ENCODE data around the gene GSG1L2. TPM values are rescaled to one million over a fixed set of nuclear protein-coding genes. Genes with fewer than 3 reads are reported as not detected.

The GSG1L2 gene
- total and polyA plus RNA-seq, 2 of the 4 experiments (the other 2 are of a cell fraction): not detected

DNA sequence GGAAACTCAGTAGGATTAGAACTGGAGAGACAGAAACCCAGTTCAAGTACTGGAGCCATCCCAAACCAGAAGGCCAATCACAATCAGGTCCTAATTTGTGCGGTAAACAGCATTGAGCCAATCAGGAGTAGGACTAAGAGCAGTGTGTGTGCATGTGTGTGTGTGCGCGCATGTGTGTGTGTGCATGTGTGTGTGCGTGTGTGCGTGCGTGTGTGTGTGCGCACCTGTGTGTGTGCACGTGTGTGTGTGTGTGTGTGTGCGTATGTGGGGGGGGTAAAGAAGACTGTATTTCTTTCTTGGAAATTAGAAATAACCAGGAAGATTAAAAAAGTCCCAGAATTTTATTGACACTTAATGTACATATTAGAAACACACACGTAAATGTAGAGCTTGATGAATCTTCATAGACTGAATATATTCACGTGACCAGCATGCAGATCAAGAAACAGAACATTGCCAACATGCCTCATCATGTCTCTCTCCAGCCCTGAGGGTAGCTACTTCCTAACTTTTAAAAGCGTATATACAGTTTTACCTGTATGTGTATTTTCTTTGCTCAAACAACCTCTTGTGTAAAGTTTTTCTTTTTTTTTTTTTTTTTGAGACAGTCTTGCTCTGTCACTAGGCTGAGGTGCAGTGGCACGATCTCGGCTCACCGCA lies 29.6 kb downstream of the GSG1L2 start:
- CTCF ChIA-PET: no interaction called here
- POLR2A ChIA-PET (ENCODE audit: unreplicated experiment): no interaction called here
- 100% methylated on average over 1 of the region's 15 CpGs; no CpG with 5 or more reads in 1 of the 2 experiments for WGBS, 2 experiments (ENCODE audit: extremely low coverage in 2 of 2, insufficient read length in 1 of 2)
- no peak overlapping the region for H3K9ac ChIP-seq (ENCODE audit: low read depth, low read length)
- ATAC-seq (ENCODE audit: low read depth) (no peak), DNase-seq (no peak)
- H4K20me1 ChIP-seq (ENCODE audit: insufficient read depth, low read length): no peaks in the 10 kb centered on the region
- no TSS peak for BruUV-seq (replicated peaks)
- H3K23ac ChIP-seq (ENCODE audit: low read depth, low read length): no peak overlapping the region
- H2BK15ac ChIP-seq (ENCODE audit: low read depth, low read length): no peak overlapping the region
- 0 out of 2 replicates have a peak, but pooled peaks cover under 1% of the 10 kb centered on the region for H3K9me3 ChIP-seq (ENCODE audit: control insufficient read depth, insufficient read depth, low read length)
- H2BK120ac ChIP-seq (ENCODE audit: low read depth, low read length): no peak overlapping the region
- H3K4me2 ChIP-seq (ENCODE audit: low read depth, low read length): no peak overlapping the region
- no peaks in the 10 kb centered on the region for H3K27me3 ChIP-seq (ENCODE audit: control insufficient read depth, insufficient read depth, low read length)
- H4K5ac ChIP-seq (ENCODE audit: low read depth, low read length): no peak overlapping the region
- no peak overlapping the region for H3K4ac ChIP-seq (ENCODE audit: low read depth, low read length)
- in situ Hi-C loops (cut with MboI; ENCODE audit: low sequenced_read_pairs) (no loop called here), dilution Hi-C loops (cut with HindIII; ENCODE audit: low sequenced_read_pairs, unreplicated experiment) (no loop called here), intact Hi-C loops (cut with micrococcal nuclease) (no loop called here)
- no peak overlapping the region for H2AFZ ChIP-seq (replicated peaks; ENCODE audit: low read length, poor library complexity)
- no peaks in the 10 kb centered on the region for H3K4me1 ChIP-seq (ENCODE audit: control insufficient read depth, insufficient read depth, low read length)
- H2BK20ac ChIP-seq (ENCODE audit: low read depth, low read length): no peak overlapping the region
- no peak overlapping the region for H3K56ac ChIP-seq (ENCODE audit: extremely low read depth, insufficient read depth, low read length)
- no peak overlapping the region for H3K27ac ChIP-seq (ENCODE audit: insufficient read depth, low read length)
- no peak overlapping the region for H2BK5ac ChIP-seq (ENCODE audit: low read depth, low read length, poor library complexity, severe bottlenecking)
- no peak overlapping the region for H3K18ac ChIP-seq (ENCODE audit: low read depth, low read length)
- no peak overlapping the region for H4K91ac ChIP-seq (ENCODE audit: insufficient read depth, low read depth, low read length)
- no peaks in the 10 kb centered on the region for H3K36me3 ChIP-seq (ENCODE audit: control insufficient read depth, insufficient read depth, low read length)
- H3K4me3 ChIP-seq (ENCODE audit: insufficient read depth, low read depth, low read length): no peak overlapping the region
- H3K14ac ChIP-seq (replicated peaks; ENCODE audit: low read depth, low read length): no peak overlapping the region
- no peaks in the 10 kb centered on the region for H3K9me1 ChIP-seq (ENCODE audit: insufficient read depth, low read length)
- no peaks in the 10 kb centered on the region for H3K79me1 ChIP-seq (ENCODE audit: low read depth in 1 of 2, low read length in 2 of 2)
- H2AK9ac ChIP-seq (replicated peaks; ENCODE audit: low read depth, low read length, poor library complexity): no peak overlapping the region
- no peak overlapping the region for H4K8ac ChIP-seq (ENCODE audit: low read depth in 2 of 2, low read length in 2 of 2)
- no peak for TF ChIP-seq CHD1 (IDR thresholded peaks at IDR 0.05; ENCODE audit: low read depth, low read length)
- H2AK5ac ChIP-seq (ENCODE audit: low read depth, low read length): no peak overlapping the region

Measured in IMR-90 (cell line).